Prostate gland (tissue), 2 donors: Measurements from ENCODE around the gene GPAT2.

ENCODE experiments used
- POLR2A ChIP-seq: fragments of 450-650 bp; IDR thresholded peaks from one replicate; pipeline ENCODE4 v1.6.1; 2016; ENCODE audit warnings: antibody characterized with exemption, mild to moderate bottlenecking
- TF ChIP-seq, protein P1 (sequence below), 4 experiments: fragments of 200-600 bp in 2 of 4; fragments of 450-650 bp in 2 of 4; sonication (generic) in 2 of 4; IDR thresholded peaks; 1 replicate in 3 of 4; 2 replicates in 1 of 4; pipeline ENCODE4 v1.5.1; 2016 to 2019; ENCODE audit warnings: antibody characterized with exemption in 4 of 4, mild to moderate bottlenecking in 2 of 4, moderate library complexity in 2 of 4

DNA sequence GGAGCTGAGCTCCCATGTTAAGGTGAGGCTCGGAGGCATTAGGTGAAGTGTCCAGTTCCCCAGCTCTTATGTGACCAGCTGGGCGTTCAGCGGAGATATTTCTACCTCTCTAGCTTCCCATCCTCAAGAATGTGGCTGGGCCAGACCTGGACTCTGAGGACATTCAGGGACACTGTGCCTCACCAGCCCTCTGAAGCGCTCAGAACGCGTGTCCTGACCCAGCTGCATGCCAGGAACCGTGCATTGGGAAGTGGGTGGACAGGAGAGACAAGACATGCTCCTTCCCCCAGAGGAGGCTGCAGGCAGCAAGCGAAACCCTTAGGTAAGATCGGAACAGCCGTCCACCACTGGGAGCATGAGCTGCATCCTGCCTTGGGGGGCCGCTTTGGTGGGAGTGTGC is 38.0 kb upstream of the GPAT2 start:
- no peak for TF ChIP-seq POLR2A
- TF ChIP-seq, protein P1, sequence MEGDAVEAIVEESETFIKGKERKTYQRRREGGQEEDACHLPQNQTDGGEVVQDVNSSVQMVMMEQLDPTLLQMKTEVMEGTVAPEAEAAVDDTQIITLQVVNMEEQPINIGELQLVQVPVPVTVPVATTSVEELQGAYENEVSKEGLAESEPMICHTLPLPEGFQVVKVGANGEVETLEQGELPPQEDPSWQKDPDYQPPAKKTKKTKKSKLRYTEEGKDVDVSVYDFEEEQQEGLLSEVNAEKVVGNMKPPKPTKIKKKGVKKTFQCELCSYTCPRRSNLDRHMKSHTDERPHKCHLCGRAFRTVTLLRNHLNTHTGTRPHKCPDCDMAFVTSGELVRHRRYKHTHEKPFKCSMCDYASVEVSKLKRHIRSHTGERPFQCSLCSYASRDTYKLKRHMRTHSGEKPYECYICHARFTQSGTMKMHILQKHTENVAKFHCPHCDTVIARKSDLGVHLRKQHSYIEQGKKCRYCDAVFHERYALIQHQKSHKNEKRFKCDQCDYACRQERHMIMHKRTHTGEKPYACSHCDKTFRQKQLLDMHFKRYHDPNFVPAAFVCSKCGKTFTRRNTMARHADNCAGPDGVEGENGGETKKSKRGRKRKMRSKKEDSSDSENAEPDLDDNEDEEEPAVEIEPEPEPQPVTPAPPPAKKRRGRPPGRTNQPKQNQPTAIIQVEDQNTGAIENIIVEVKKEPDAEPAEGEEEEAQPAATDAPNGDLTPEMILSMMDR (IDR thresholded peaks at IDR 0.05) = no peak
